Hair follicular keratinocyte (primary cell): Measurements from ENCODE around the gene SMIM44. TPM values are rescaled to one million over a fixed set of nuclear protein-coding genes. Genes with fewer than 3 reads are reported as not detected.

ENCODE experiments used
- total RNA-seq: library from RNA; depleted of rRNA; stranded (reverse); fragments of >200 nt; gene quantifications from 2 replicates; pipeline ENCODE4 v1.2.3, GENCODE V29; 2015

The SMIM44 gene
- not detected in 2 replicates for total RNA-seq

DNA sequence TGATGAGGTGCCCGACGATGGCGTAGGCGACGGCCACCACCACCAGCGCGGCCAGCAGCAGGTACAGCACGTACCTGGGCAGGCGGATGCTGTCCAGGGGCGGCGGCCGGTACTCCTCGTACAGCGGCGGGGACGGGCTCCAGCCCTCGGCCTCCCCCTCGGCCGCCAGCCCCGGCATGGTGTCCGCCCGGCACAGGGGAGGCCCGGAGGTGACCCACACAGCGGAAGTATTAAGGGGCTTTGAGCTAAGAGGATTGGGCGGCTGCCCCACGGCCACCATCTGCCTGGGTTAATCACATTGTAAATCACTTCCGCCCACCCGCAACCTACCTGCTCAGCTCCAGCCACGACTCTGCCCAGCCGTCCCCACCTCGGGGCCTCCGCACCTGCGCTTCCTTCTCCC, at the start of gene SMIM44:
Gene SMIM44 (minus strand): TSS at position 216 of the 403 bp plus-strand sequence. CDS start 38 bp downstream, at position 178.

DNA sequence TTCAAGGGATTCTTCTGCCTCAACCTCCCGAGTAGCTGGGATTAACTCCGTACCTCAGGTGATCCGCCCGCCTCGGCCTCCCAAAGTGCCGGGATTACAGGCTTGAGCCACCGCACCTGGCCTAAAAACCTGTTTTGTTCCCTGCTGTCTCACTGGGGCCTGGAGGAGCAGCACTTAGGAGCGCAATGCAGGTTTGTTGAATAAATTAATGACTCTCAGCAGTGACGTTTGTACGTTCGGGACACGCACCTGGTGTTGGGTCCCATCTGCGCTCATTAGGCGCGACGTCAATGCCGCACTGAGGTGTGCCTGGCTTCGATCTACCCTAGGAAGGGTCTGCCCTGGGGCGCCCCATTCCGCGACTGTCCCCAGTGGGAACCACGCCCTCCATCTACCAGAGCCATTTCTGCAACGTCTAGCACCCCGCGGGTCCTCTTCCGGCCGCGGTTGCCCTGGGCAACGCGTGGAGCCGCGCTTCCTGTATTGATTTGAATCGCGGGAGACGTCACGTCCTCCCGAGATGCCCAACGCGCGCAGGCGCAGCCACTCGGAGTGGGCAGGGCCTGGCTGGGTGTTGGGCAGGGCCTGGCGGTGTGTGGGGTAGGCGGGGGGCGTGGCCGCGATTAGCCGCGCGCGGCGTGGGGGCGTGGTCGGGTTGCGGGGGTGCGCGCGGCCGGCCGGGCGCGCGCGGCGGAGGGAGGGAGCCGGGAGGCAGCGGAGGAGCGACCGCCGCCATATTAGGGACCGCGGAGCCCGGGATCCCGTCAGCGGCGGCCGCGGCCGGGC, 22.6 kb upstream of the SMIM44 start, which contains the start of gene FZR1:
Gene FZR1 (plus strand): TSS at position 714 of the 786 bp plus-strand sequence. CDS start 16,679 bp downstream, outside the sequence.

DNA sequence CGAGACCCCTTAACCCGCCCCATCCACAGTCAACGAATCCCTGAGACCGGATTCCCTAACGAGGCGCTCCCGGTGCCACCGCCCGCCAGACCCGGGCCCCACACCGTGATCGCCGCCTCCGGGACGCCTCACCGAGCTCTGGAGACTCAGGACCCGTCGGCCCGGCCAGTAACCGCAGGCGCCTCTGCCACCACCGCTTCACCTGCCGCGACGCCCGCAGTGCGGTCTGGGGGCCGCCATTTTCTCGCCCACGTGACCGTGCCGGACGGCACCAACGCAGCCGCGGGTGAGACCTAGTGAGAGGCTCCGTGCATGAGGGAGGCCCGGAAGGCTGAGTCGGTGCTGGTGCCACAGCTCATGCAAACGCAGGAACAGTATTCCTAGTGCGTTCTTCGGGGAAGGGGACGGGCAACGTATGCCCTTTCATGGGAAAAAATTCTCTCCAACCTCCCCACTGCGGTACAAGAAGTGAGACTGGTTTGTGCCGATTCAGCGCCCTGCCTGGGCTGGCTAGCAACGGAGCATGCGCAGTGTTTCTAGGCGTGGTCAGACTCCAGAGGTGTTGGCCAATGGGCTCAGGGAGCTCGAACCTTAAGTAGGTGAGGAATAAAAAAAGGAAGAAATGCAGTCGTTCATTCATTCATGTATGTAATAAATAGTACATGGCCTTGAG, 17.3 kb upstream of the SMIM44 start, which contains the start of gene DOHH:
Gene DOHH (minus strand): TSS at position 246 of the 673 bp plus-strand sequence. CDS start 3,860 bp downstream, outside the sequence.

DNA sequence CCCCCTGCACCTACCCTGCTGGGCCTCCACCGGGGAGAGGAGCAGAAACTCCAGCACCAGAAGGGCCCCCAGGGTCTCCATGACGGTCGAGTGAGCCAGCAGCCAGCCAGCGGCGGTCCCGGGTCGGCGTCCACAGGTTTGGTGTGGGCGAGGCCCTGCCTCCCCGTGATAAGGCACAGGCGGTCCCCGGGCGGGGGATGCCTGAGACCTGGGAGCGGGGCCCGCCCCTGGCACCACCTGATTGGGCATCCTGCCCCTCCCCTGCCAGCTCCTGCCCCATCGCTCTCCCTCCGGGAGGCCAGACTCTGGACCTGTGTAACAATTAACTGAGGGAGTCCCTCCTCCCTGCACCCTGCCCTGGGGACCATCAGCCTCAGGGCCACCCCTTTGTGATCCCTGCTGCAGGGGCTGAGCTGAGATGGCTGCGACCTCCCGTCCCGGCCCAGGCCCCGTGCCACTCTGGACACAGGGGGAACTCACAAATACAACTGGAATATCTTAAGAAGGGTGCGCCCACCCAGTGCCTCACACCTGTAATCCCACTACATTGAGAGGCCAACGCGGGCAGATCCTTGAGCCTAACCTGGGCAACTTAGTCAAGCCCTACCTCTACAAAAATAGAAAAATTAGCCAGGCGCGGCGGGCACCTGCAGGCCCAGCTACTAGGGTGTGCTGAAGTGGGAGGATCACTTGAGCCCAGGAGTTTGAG, 2.7 kb downstream of the SMIM44 start, which contains the start of gene SMIM24:
Gene SMIM24 (minus strand): TSS at position 143 of the 709 bp plus-strand sequence. CDS start 62 bp downstream, at position 81.

Other genes starting within 250 kb of the SMIM44 start
- gene NFIC, start 116.9 kb downstream of the SMIM44 start, total RNA-seq: 17.6 and 24.9 TPM in 2 replicates
- not detected in 2 replicates for gene SMIM24, start 2.9 kb downstream of the SMIM44 start, total RNA-seq
- 23.4 and 39.8 TPM in 2 replicates for gene DOHH, start 17.2 kb upstream of the SMIM44 start, total RNA-seq
- gene FZR1, start 22.9 kb upstream of the SMIM44 start, total RNA-seq: 28.0 and 47.8 TPM in 2 replicates
- gene TEKTIP1, start 55.7 kb upstream of the SMIM44 start, total RNA-seq: not detected in 2 replicates
- gene MFSD12, start 74.1 kb upstream of the SMIM44 start, total RNA-seq: 46.5 and 62.0 TPM in 2 replicates
- gene HMG20B, start 89.5 kb upstream of the SMIM44 start, total RNA-seq: 88.2 and 115 TPM in 2 replicates
- not detected in 2 replicates for gene GIPC3, start 102.0 kb upstream of the SMIM44 start, total RNA-seq
- 0.23 TPM in 2 replicates for gene TBXA2R, start 123.4 kb upstream of the SMIM44 start, total RNA-seq
- 31.4 and 36.1 TPM in 2 replicates for gene CACTIN, start 143.3 kb upstream of the SMIM44 start, total RNA-seq
- gene PIP5K1C, start 217.0 kb upstream of the SMIM44 start, total RNA-seq: 9.6 and 10.5 TPM in 2 replicates
- gene TJP3, start 224.9 kb upstream of the SMIM44 start, total RNA-seq: under 0.01 and 1.7 TPM in 2 replicates